Endothelial cell (in vitro differentiated cells): ENCODE measurements around the gene STX12. TPM values are rescaled to one million over a fixed set of nuclear protein-coding genes. Genes with fewer than 3 reads are reported as not detected.
"Not testable (repeated sequence)": the region's sequence is repeated elsewhere in the genome, so short reads cannot be mapped to it uniquely, and the experiment has no call there.

ENCODE experiments used
- DNase-seq: peaks from one replicate; pipeline ENCODE4 v3.0.0; 2021; ENCODE audit warnings: low spot score
- H3K27ac Mint-ChIP-seq: one replicate; pipeline ENCODE4 v1.8.0; 2021; ENCODE audit warnings: mixed read lengths, inconsistent platforms; ENCODE audit not compliant: unreplicated experiment
- H3K27me3 Mint-ChIP-seq: one replicate; pipeline ENCODE4 v1.8.0; 2021; ENCODE audit warnings: mild to moderate bottlenecking, moderate library complexity, mixed read lengths, inconsistent platforms; ENCODE audit not compliant: unreplicated experiment
- H3K36me3 Mint-ChIP-seq: one replicate; pipeline ENCODE4 v1.8.0; 2021; ENCODE audit warnings: mild to moderate bottlenecking, low read depth, mixed read lengths, inconsistent platforms; ENCODE audit not compliant: unreplicated experiment
- H3K4me1 Mint-ChIP-seq: one replicate; pipeline ENCODE4 v1.8.0; 2021; ENCODE audit warnings: mild to moderate bottlenecking, mixed read lengths, inconsistent platforms; ENCODE audit not compliant: unreplicated experiment
- H3K4me3 Mint-ChIP-seq: one replicate; pipeline ENCODE4 v1.8.0; 2021; ENCODE audit warnings: mild to moderate bottlenecking, mixed read lengths, inconsistent platforms; ENCODE audit not compliant: unreplicated experiment
- H3K9me3 Mint-ChIP-seq: one replicate; pipeline ENCODE4 v1.8.0; 2021; ENCODE audit warnings: mixed read lengths, inconsistent platforms; ENCODE audit not compliant: unreplicated experiment
- CTCF ChIP-seq: fragments of 200-600 bp; sonication (generic); IDR thresholded peaks from one replicate; pipeline ENCODE4 v1.5.0; 2021; ENCODE audit warnings: antibody characterized with exemption; ENCODE audit not compliant: unreplicated experiment
- total RNA-seq: library from RNA; stranded (reverse); fragmentation: NEBNext Ultra II Directional; extraction: Animal tissue kit (Norgen Biotek cat#: 25700); gene quantifications from one replicate; pipeline ENCODE4 v1.2.1, GENCODE V29; 2021; ENCODE audit not compliant: unreplicated experiment

STX12 gene
- total RNA-seq, 1 donor from 2014 or later, result 52.4 TPM

DNA sequence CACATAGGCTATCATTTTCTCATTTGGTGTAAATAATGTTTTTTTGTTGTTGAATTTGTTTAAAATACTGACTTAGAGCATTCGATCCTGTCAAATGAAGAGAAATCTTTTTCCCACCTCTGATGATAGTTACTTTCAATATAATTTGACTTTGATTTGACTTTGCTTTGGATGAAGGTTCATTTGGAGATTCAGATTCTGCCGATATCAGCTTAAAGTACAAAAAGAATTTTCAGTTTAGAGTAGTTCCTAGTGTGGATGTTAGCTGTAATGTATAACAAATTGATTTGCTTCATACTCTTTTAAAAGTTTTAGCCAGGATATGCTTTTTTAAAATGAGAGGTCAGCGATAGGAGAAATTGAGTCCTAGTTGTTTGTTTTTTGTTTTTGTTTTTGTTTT lies 9.9 kb downstream of the STX12 start:
- no peak for DNase-seq
- no peak for TF ChIP-seq CTCF
- Mint-ChIP-seq H3K36me3 (no peaks in the 10 kb centered on the region), H3K27me3 (no peaks in the 10 kb centered on the region), H3K4me1 (no peaks in the 10 kb centered on the region), H3K4me3 (no peak overlapping the region), H3K9me3 (no peaks in the 10 kb centered on the region), H3K27ac (no peak overlapping the region)

GRCh38 chr1:27784700-27785099 lies 11.7 kb downstream of the STX12 start:
- H3K4me3 Mint-ChIP-seq, result no peak overlapping the region
- TF ChIP-seq CTCF, result no peak
- H3K4me1 Mint-ChIP-seq, result no peaks in the 10 kb centered on the region
- no peak for DNase-seq
- no peaks in the 10 kb centered on the region for H3K9me3 Mint-ChIP-seq
- H3K36me3 Mint-ChIP-seq, result no peaks in the 10 kb centered on the region
- H3K27ac Mint-ChIP-seq, result no peak overlapping the region
- H3K27me3 Mint-ChIP-seq, result no peaks in the 10 kb centered on the region

- H3K27ac Mint-ChIP-seq, result no peak overlapping the region
- no peak for DNase-seq
- no peak for TF ChIP-seq CTCF
- H3K36me3 Mint-ChIP-seq, result peaks cover 6% of the 10 kb centered on the region
- H3K27me3 Mint-ChIP-seq, result no peaks in the 10 kb centered on the region
- no peak overlapping the region for H3K4me3 Mint-ChIP-seq
- no peaks in the 10 kb centered on the region for H3K9me3 Mint-ChIP-seq
- no peaks in the 10 kb centered on the region for H3K4me1 Mint-ChIP-seq
Measured at GRCh38 chr1:27785781-27786455, 12.9 kb downstream of the STX12 start.

DNA sequence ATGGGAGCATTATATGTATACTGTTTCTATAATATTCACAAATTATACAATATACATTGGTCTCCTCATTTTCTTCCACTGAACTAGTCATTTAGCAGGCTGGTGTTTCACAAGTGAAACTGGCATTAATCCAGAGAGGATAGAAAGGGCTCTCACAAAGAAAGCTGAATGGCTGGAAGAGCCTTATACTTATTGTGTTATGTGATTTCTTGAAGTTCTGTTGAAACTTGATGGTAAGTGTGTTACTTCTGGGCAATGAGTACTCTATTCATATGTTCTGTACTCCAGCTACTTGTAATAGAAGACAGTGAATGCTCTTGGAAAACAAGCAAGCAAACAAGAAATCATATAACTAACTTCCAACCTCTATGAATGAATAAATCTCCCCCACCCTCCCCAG lies 14.9 kb downstream of the STX12 start:
- Mint-ChIP-seq H3K36me3 (peaks cover 6% of the 10 kb centered on the region), H3K4me3 (no peak overlapping the region), H3K27ac (no peak overlapping the region), H3K9me3 (no peaks in the 10 kb centered on the region), H3K27me3 (no peaks in the 10 kb centered on the region), H3K4me1 (no peaks in the 10 kb centered on the region)
- TF ChIP-seq CTCF, result no peak
- DNase-seq, result no peak

GRCh38 chr1:27789540-27790041 lies 16.6 kb downstream of the STX12 start:
- Mint-ChIP-seq H3K27ac (no peak overlapping the region), H3K4me3 (peak overlapping the region; percentile 76), H3K4me1 (no peaks in the 10 kb centered on the region), H3K27me3 (no peaks in the 10 kb centered on the region), H3K9me3 (no peaks in the 10 kb centered on the region), H3K36me3 (peaks cover 11% of the 10 kb centered on the region)
- DNase-seq, result no peak
- TF ChIP-seq CTCF, result no peak

- not testable (repeated sequence) for H3K9me3 Mint-ChIP-seq, H3K27ac Mint-ChIP-seq, DNase-seq, H3K4me3 Mint-ChIP-seq, H3K4me1 Mint-ChIP-seq, H3K27me3 Mint-ChIP-seq
- H3K36me3 Mint-ChIP-seq, result peaks cover 12% of the 10 kb centered on the region
Measured at GRCh38 chr1:27790270-27790669, 17.3 kb downstream of the STX12 start.
